T-helper 9 cell (primary cell): Measurements from ENCODE around the gene NRN1L.
"Not testable (repeated sequence)": the region's sequence is repeated elsewhere in the genome, so short reads cannot be mapped to it uniquely, and the experiment has no call there.

Experiments used
- DNase-seq: peaks from one replicate; pipeline ENCODE4 v3.0.0-alpha.2; 2020

The NRN1L gene

GRCh38 chr16:67883146-67883871 is 1.4 kb upstream of the NRN1L start:
- DNase-seq = no peak

GRCh38 chr16:67883872-67884261 is 818 bp upstream of the NRN1L start:
- DNase-seq = peak; percentile 76

GRCh38 chr16:67885545-67885944 is 860 bp downstream of the NRN1L start:
- no peak for DNase-seq

GRCh38 chr16:67885976-67886375 is 1.3 kb downstream of the NRN1L start:
- no peak for DNase-seq

GRCh38 chr16:67886387-67886786 is 1.7 kb downstream of the NRN1L start:
- no peak for DNase-seq

GRCh38 chr16:67888331-67888730 is 3.6 kb downstream of the NRN1L start:
- DNase-seq = no peak

GRCh38 chr16:67892375-67892774 is 7.7 kb downstream of the NRN1L start:
- no peak for DNase-seq

- DNase-seq = peak; percentile 95
These were observed 8.4 kb downstream of the NRN1L start, which contains the start of gene PSKH1 for GRCh38 chr16:67892899-67893742. Gene PSKH1 (plus strand): TSS chr16:67893254. CDS start chr16:67908750, 15,496 bp downstream.

- DNase-seq = no peak
These were observed 9.2 kb downstream of the NRN1L start for GRCh38 chr16:67893743-67894399.

GRCh38 chr16:67897231-67897630 is 12.5 kb downstream of the NRN1L start:
- DNase-seq = no peak

GRCh38 chr16:67901734-67902133 is 17.0 kb downstream of the NRN1L start:
- DNase-seq = no peak

GRCh38 chr16:67902831-67903230 is 18.1 kb downstream of the NRN1L start:
- no peak for DNase-seq

- DNase-seq = no peak
These were observed 22.9 kb downstream of the NRN1L start for GRCh38 chr16:67907397-67908180.

GRCh38 chr16:67909056-67909742 is 24.5 kb downstream of the NRN1L start:
- no peak for DNase-seq

GRCh38 chr16:67910158-67910557 is 25.5 kb downstream of the NRN1L start:
- no peak for DNase-seq

- no peak for DNase-seq
These were observed 30.2 kb downstream of the NRN1L start for GRCh38 chr16:67914758-67915495.

GRCh38 chr16:67915496-67915769 is 30.7 kb downstream of the NRN1L start:
- not testable (repeated sequence) for DNase-seq

- no peak for DNase-seq
These were observed 31.4 kb downstream of the NRN1L start for GRCh38 chr16:67915831-67916723.

GRCh38 chr16:67917140-67917851 is 32.6 kb downstream of the NRN1L start:
- no peak for DNase-seq

GRCh38 chr16:67917852-67918236 is 33.2 kb downstream of the NRN1L start:
- no peak for DNase-seq
